Measurements from ENCODE around the gene PPP6C.

The PPP6C gene

GRCh38 chr9:125190361-125190801 lies 778 bp upstream of the PPP6C start:
- H4K20me1 ChIP-seq (ENCODE audit: insufficient read depth, low read length): no peaks in the 10 kb centered on the region
- DNase-seq: no peak
- no peaks in the 10 kb centered on the region for H3K9me2 ChIP-seq (replicated peaks; ENCODE audit: insufficient read depth, low read length)
- H3F3A ChIP-seq (ENCODE audit: insufficient read depth, low read length): no peaks in the 10 kb centered on the region
- H2AFZ ChIP-seq (ENCODE audit: low read length): peak overlapping the region; percentile 98
- TF ChIP-seq EZH2 (optimal IDR thresholded peaks at IDR 0.05; ENCODE audit: low read depth, low read length): no peak
- TF ChIP-seq EZH2phosphoT487 (IDR thresholded peaks at IDR 0.05; ENCODE audit: low read length): no peak
- no peak for TF ChIP-seq CTCF (IDR thresholded peaks at IDR 0.05; ENCODE audit: low read length)
- no peaks in the 10 kb centered on the region for H3K27me3 ChIP-seq (replicated peaks; ENCODE audit: insufficient read depth, low read length)
- H3K4me2 ChIP-seq (ENCODE audit: low read depth, low read length): peak overlapping the region; percentile 90
- no peaks in the 10 kb centered on the region for H3K36me3 ChIP-seq (replicated peaks; ENCODE audit: insufficient read depth, low read length)
- H3K4me3 ChIP-seq (ENCODE audit: low read length): peak overlapping the region; percentile 98
- no peaks in the 10 kb centered on the region for H3K9me3 ChIP-seq (replicated peaks; ENCODE audit: insufficient read depth, low read length)
- peaks cover 45% of the 10 kb centered on the region for H3K79me2 ChIP-seq (ENCODE audit: low read length)
- peak overlapping the region; percentile 98 for H3K9ac ChIP-seq (ENCODE audit: low read length)
- H3K27ac ChIP-seq (ENCODE audit: low read length): peak overlapping the region; percentile 21; the same call in 1 of the 2 replicates
- peaks cover 13% of the 10 kb centered on the region; the same call in 1 of the 2 replicates for H3K4me1 ChIP-seq (ENCODE audit: low read length)

- peak overlapping the region; percentile 98 for H3K4me3 ChIP-seq (ENCODE audit: low read length)
- peak overlapping the region; percentile 98 for H3K9ac ChIP-seq (ENCODE audit: low read length)
- H4K20me1 ChIP-seq (ENCODE audit: insufficient read depth, low read length): no peaks in the 10 kb centered on the region
- TF ChIP-seq EZH2 (optimal IDR thresholded peaks at IDR 0.05; ENCODE audit: low read depth, low read length): no peak
- TF ChIP-seq CTCF (IDR thresholded peaks at IDR 0.05; ENCODE audit: low read length): no peak
- no peak for TF ChIP-seq EZH2phosphoT487 (IDR thresholded peaks at IDR 0.05; ENCODE audit: low read length)
- peak overlapping the region; percentile 69; the same call in 1 of the 2 replicates for H3K27ac ChIP-seq (ENCODE audit: low read length)
- peaks cover 59% of the 10 kb centered on the region for H3K79me2 ChIP-seq (ENCODE audit: low read length)
- H3K4me1 ChIP-seq (ENCODE audit: low read length): peaks cover 7% of the 10 kb centered on the region; the same call in 1 of the 2 replicates
- peak overlapping the region; percentile 95 for H3K4me2 ChIP-seq (ENCODE audit: low read depth, low read length)
- peak overlapping the region; percentile 96 for H2AFZ ChIP-seq (ENCODE audit: low read length)
- no peaks in the 10 kb centered on the region for H3F3A ChIP-seq (ENCODE audit: insufficient read depth, low read length)
- peak; percentile 23 for DNase-seq
- H3K9me2 ChIP-seq (replicated peaks; ENCODE audit: insufficient read depth, low read length): no peaks in the 10 kb centered on the region
- H3K36me3 ChIP-seq (replicated peaks; ENCODE audit: insufficient read depth, low read length): no peaks in the 10 kb centered on the region
- no peaks in the 10 kb centered on the region for H3K9me3 ChIP-seq (replicated peaks; ENCODE audit: insufficient read depth, low read length)
- no peaks in the 10 kb centered on the region for H3K27me3 ChIP-seq (replicated peaks; ENCODE audit: insufficient read depth, low read length)
These were observed 617 bp downstream of the PPP6C start for GRCh38 chr9:125189011-125189360.

- H2AFZ ChIP-seq (ENCODE audit: low read length): no peak overlapping the region
- H4K20me1 ChIP-seq (ENCODE audit: insufficient read depth, low read length): no peaks in the 10 kb centered on the region
- no peak overlapping the region for H3K27ac ChIP-seq (ENCODE audit: low read length)
- peaks cover 100% of the 10 kb centered on the region for H3K79me2 ChIP-seq (ENCODE audit: low read length)
- no peaks in the 10 kb centered on the region for H3K9me3 ChIP-seq (replicated peaks; ENCODE audit: insufficient read depth, low read length)
- H3F3A ChIP-seq (ENCODE audit: insufficient read depth, low read length): no peaks in the 10 kb centered on the region
- TF ChIP-seq CTCF (IDR thresholded peaks at IDR 0.05; ENCODE audit: low read length) (no peak), EZH2 (optimal IDR thresholded peaks at IDR 0.05; ENCODE audit: low read depth, low read length) (no peak), EZH2phosphoT487 (IDR thresholded peaks at IDR 0.05; ENCODE audit: low read length) (no peak)
- DNase-seq: no peak
- H3K4me2 ChIP-seq (ENCODE audit: low read depth, low read length): no peak overlapping the region
- no peak overlapping the region for H3K4me3 ChIP-seq (ENCODE audit: low read length)
- H3K4me1 ChIP-seq (ENCODE audit: low read length): no peaks in the 10 kb centered on the region
- no peaks in the 10 kb centered on the region for H3K36me3 ChIP-seq (replicated peaks; ENCODE audit: insufficient read depth, low read length)
- H3K9ac ChIP-seq (ENCODE audit: low read length): no peak overlapping the region
- H3K27me3 ChIP-seq (replicated peaks; ENCODE audit: insufficient read depth, low read length): no peaks in the 10 kb centered on the region
- no peaks in the 10 kb centered on the region for H3K9me2 ChIP-seq (replicated peaks; ENCODE audit: insufficient read depth, low read length)
These were observed 6.0 kb downstream of the PPP6C start for GRCh38 chr9:125183561-125183960.

Data from MM.1S (cell line).